ENCODE results near the gene TNFSF15. TPM values are rescaled to one million over a fixed set of nuclear protein-coding genes. Genes with fewer than 3 reads are reported as not detected.

TNFSF15 gene
- total and polyA plus RNA-seq, 3 donors from 2014 or later: 0.06 to 0.40 TPM; not detected in 1

DNA sequence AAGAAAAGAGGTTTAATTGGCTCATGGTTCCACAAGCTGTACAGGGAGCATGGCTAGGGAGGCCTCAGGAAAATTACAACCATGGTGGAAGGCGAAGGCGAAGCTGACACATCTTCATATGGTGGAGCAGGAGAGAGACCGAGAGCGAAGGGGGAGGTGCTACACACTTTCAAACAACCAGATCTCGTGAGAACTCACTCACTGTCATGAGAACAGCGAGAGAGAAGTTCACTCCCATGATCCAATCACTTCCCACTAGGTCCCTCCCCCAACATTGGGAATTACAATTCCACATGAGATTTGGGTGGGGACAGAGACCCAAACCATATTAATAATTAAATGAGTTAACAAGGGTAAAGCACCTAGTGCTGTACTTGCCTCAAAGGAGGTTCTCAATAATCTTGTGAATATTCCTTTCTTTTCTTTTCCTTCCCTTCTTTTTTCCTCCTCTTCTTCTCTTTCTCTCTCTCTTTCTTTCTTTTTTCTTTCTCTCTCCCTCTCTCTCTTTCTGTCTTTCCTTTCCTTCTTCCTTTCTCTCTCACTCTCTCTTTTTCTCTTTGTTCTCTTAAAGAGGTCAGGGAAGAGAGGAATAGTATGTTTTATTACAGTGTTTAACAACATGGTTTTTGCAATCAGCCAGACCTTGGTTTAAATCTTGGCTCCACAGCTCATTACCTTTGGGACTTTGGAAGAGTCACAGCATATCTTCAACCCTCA lies 29.0 kb downstream of the TNFSF15 start:
- intact Hi-C loops (cut with DNase I; ENCODE audit: low total_unique reads): no loop called here
- no peak for TF ChIP-seq POLR2A (IDR thresholded peaks at IDR 0.05)
- TF ChIP-seq, protein P1, sequence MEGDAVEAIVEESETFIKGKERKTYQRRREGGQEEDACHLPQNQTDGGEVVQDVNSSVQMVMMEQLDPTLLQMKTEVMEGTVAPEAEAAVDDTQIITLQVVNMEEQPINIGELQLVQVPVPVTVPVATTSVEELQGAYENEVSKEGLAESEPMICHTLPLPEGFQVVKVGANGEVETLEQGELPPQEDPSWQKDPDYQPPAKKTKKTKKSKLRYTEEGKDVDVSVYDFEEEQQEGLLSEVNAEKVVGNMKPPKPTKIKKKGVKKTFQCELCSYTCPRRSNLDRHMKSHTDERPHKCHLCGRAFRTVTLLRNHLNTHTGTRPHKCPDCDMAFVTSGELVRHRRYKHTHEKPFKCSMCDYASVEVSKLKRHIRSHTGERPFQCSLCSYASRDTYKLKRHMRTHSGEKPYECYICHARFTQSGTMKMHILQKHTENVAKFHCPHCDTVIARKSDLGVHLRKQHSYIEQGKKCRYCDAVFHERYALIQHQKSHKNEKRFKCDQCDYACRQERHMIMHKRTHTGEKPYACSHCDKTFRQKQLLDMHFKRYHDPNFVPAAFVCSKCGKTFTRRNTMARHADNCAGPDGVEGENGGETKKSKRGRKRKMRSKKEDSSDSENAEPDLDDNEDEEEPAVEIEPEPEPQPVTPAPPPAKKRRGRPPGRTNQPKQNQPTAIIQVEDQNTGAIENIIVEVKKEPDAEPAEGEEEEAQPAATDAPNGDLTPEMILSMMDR (IDR thresholded peaks at IDR 0.05): no peak
- 91% methylated on average over 6 of the region's 6 CpGs for WGBS, 2 donors

DNA sequence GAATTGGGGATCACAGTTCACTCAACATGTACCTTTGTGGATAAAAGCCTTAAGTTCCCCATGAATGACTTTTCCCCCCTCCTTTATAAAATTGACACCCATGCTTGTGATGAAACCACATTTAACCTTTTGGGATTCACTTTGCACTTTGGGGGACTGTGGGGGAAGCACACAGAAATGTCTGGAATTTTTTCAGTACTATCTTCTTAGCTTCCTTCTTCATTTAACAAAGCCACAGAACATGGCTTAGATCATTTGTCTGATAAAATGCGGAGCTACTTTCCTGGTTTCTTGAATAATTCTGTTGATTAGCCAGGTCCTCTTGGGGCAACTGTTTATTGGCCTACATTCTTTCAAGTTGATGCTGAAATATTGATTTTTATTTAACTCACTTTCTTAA lies 29.9 kb downstream of the TNFSF15 start:
- Histone ChIP-seq H3K27me3 (no peaks in the 10 kb centered on the region), H3K4me1 (no peaks in the 10 kb centered on the region), H3K4me3 (no peak overlapping the region), H3K9me3 (no peaks in the 10 kb centered on the region), H3K27ac (no peak overlapping the region), H3K36me3 (ENCODE audit: low read depth, missing control alignments) (no peaks in the 10 kb centered on the region)
- intact Hi-C loops (cut with DNase I; ENCODE audit: low total_unique reads): no loop called here
- TF ChIP-seq POLR2A (IDR thresholded peaks at IDR 0.05): no peak
- TF ChIP-seq, protein P1 (IDR thresholded peaks at IDR 0.05): no peak
- DNase-seq: no peak
- WGBS, 2 donors: 74 to 86% methylated on average over 1 of the region's 1 CpG

More for the DNA sequence above, 29.0 kb downstream of the TNFSF15 start:
- no peak for DNase-seq
- H3K4me1 ChIP-seq: no peaks in the 10 kb centered on the region
- no peaks in the 10 kb centered on the region for H3K27me3 ChIP-seq
- no peaks in the 10 kb centered on the region for H3K36me3 ChIP-seq (ENCODE audit: low read depth, missing control alignments)
- no peak overlapping the region for H3K4me3 ChIP-seq
- no peaks in the 10 kb centered on the region for H3K9me3 ChIP-seq
- no peak overlapping the region for H3K27ac ChIP-seq

DNA sequence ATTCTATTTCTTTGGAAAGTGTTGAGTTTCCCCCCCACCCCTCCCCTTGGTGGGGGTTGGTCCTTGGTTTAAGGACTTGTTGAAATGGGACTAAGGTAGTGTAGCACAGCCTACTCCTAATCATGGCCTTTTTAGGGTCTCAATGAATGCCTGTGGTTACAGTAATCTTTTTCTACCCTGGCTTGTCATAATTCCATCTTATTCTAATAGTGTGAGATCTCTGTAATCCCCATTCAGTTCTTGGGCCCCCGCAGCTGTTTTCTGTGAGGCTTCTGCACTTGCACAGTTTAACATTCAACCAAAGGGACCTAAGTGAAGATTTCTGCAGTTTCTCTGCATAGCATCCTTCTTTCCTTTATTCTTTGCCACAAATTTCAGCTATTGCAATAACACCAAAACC lies 30.7 kb downstream of the TNFSF15 start:
- Histone ChIP-seq H3K4me1 (no peaks in the 10 kb centered on the region), H3K27ac (no peak overlapping the region), H3K36me3 (ENCODE audit: low read depth, missing control alignments) (no peaks in the 10 kb centered on the region), H3K27me3 (no peaks in the 10 kb centered on the region), H3K9me3 (no peaks in the 10 kb centered on the region), H3K4me3 (no peak overlapping the region)
- intact Hi-C loops (cut with DNase I; ENCODE audit: low total_unique reads): no loop called here
- WGBS, 2 donors: 86 to 91% methylated on average over 1 of the region's 1 CpG
- TF ChIP-seq, protein P1 (IDR thresholded peaks at IDR 0.05): no peak
- no peak for TF ChIP-seq POLR2A (IDR thresholded peaks at IDR 0.05)
- no peak for DNase-seq

DNA sequence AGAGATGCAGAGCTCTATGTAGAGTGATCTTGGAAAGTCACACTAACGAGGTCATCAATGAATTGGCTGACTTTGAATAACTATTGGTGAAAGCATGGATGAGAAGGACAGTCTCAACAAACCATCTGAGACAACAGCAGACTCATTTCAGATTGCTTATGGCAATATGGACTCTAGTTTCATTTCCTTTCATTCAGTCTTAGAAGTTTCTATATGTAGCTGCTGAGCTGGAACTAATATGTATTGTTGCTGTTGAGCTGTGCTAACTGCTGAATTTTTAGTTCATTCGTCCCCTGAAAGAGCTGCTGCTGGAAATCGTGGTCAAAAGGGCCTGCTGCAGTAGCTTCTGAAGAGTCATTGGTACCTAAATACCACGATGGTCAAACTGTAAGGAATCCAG lies 31.3 kb downstream of the TNFSF15 start:
- Histone ChIP-seq H3K27ac (no peak overlapping the region), H3K4me3 (no peak overlapping the region), H3K27me3 (no peaks in the 10 kb centered on the region), H3K4me1 (no peaks in the 10 kb centered on the region), H3K9me3 (no peaks in the 10 kb centered on the region), H3K36me3 (ENCODE audit: low read depth, missing control alignments) (no peaks in the 10 kb centered on the region)
- intact Hi-C loops (cut with DNase I; ENCODE audit: low total_unique reads): no loop called here
- no peak for DNase-seq
- 80 to 81% methylated on average over 2 to 4 of the region's 4 CpGs for WGBS, 2 donors
- TF ChIP-seq, protein P1 (IDR thresholded peaks at IDR 0.05): no peak
- TF ChIP-seq POLR2A (IDR thresholded peaks at IDR 0.05): no peak

DNA sequence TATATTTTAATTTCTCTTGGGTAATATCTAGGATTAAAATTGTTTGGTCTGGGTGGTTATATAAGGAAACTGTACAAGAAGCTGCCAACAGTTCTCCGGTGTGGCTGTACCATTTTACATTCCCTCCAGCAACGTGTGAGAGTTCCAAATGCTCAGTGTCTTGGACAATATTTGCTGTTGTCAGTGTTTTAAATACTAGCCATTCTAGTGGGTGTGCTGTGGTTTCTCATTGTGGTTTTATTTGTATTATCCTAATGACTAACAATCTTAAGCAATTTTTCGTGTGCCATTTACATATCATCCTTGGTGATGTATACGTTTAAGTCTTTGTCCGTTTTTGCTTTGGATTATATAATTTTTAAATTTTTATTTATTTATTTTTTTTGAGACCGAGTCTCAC lies 34.0 kb downstream of the TNFSF15 start:
- no peaks in the 10 kb centered on the region for H3K4me1 ChIP-seq
- no peak for TF ChIP-seq POLR2A (IDR thresholded peaks at IDR 0.05)
- TF ChIP-seq, protein P1 (IDR thresholded peaks at IDR 0.05): no peak
- H3K36me3 ChIP-seq (ENCODE audit: low read depth, missing control alignments): no peaks in the 10 kb centered on the region
- intact Hi-C loops (cut with DNase I; ENCODE audit: low total_unique reads): no loop called here
- H3K4me3 ChIP-seq: no peak overlapping the region
- no peaks in the 10 kb centered on the region for H3K9me3 ChIP-seq
- WGBS, 2 donors: 87% methylated on average over 6 of the region's 6 CpGs
- DNase-seq: no peak
- no peaks in the 10 kb centered on the region for H3K27me3 ChIP-seq
- no peak overlapping the region for H3K27ac ChIP-seq
